Endothelial cell of umbilical vein (primary cell): ENCODE results near the gene TRMO.

ENCODE experiments used
- CTCF ChIP-seq, 2 donors: IDR thresholded peaks; 1 replicate in 1 of 2; 2 replicates in 1 of 2; pipeline ENCODE4 v1.5.1; 2011; ENCODE audit warnings: low read length in 2 of 2, mild to moderate bottlenecking in 2 of 2, moderate library complexity in 2 of 2, control low read depth in 1 of 2, inconsistent platforms in 1 of 2, low read depth in 1 of 2; ENCODE audit not compliant: insufficient read depth in 1 of 2; ENCODE audit errors: extremely low read depth in 1 of 2
- EZH2 ChIP-seq: IDR thresholded peaks from 2 replicates; pipeline ENCODE4 v1.6.1; 2012; ENCODE audit warnings: borderline replicate concordance, low read depth, mild to moderate bottlenecking, moderate library complexity, low read length, inconsistent platforms; ENCODE audit not compliant: severe bottlenecking
- JUN ChIP-seq: IDR thresholded peaks from 2 replicates; pipeline ENCODE4 v1.6.1; 2011; ENCODE audit warnings: borderline replicate concordance, low read depth; ENCODE audit not compliant: insufficient read length, insufficient read depth
- POLR2A ChIP-seq: IDR thresholded peaks from 2 replicates; pipeline ENCODE4 v1.6.1; 2012; ENCODE audit warnings: low read depth, mild to moderate bottlenecking, control low read depth, low read length

GRCh38 chr9:97928986-97929604 is 6.8 kb upstream of the TRMO start:
- no peak for TF ChIP-seq EZH2
- TF ChIP-seq CTCF (IDR thresholded peaks at IDR 0.05; ENCODE audit: extremely low read depth in 1 of 2, insufficient read depth in 1 of 2, low read depth in 1 of 2, low read length in 2 of 2) = no peak
- TF ChIP-seq POLR2A = no peak
- TF ChIP-seq JUN = no peak
